ENCODE measurements around the gene ANKS1A. TPM values are rescaled to one million over a fixed set of nuclear protein-coding genes. Genes with fewer than 3 reads are reported as not detected.

ANKS1A gene
- total RNA-seq, 1 donor: 7.2 TPM

DNA sequence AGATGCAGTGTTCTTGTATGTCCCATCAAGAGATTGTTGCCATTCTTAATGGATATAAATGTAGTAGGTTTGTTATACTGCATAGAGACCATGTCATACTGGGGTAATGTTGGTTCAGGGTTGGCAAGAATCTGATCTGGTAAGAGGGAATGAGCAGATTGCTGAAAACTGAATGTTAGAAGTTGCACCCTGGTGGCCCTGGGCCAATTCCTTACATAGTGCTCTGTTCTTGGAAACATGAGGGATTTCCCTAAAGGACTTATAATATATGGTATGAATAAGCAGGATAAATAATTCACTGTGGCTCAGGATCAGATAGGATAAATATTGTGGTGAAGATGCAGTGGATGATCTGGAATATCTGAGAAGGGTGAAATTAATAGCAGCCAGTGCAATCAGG lies 70.2 kb downstream of the ANKS1A start:
- no peak overlapping the region for H3K27ac ChIP-seq (ENCODE audit: low read depth, low read length)
- no peak for DNase-seq (ENCODE audit: insufficient read length, low spot score, missing footprints)
- H3K4me1 ChIP-seq (ENCODE audit: insufficient read depth, low read length): peaks cover 1% of the 10 kb centered on the region
- TF ChIP-seq, protein P1, sequence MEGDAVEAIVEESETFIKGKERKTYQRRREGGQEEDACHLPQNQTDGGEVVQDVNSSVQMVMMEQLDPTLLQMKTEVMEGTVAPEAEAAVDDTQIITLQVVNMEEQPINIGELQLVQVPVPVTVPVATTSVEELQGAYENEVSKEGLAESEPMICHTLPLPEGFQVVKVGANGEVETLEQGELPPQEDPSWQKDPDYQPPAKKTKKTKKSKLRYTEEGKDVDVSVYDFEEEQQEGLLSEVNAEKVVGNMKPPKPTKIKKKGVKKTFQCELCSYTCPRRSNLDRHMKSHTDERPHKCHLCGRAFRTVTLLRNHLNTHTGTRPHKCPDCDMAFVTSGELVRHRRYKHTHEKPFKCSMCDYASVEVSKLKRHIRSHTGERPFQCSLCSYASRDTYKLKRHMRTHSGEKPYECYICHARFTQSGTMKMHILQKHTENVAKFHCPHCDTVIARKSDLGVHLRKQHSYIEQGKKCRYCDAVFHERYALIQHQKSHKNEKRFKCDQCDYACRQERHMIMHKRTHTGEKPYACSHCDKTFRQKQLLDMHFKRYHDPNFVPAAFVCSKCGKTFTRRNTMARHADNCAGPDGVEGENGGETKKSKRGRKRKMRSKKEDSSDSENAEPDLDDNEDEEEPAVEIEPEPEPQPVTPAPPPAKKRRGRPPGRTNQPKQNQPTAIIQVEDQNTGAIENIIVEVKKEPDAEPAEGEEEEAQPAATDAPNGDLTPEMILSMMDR (IDR thresholded peaks at IDR 0.05; ENCODE audit: extremely low read depth, low read depth, low read length): no peak
- H3K79me2 ChIP-seq (ENCODE audit: insufficient read depth, low read length): peaks cover 3% of the 10 kb centered on the region
- H3K4me2 ChIP-seq (ENCODE audit: insufficient read depth, low read length): no peak overlapping the region
- H3K4me3 ChIP-seq (ENCODE audit: insufficient read depth, low read length): no peak overlapping the region
- H3K36me3 ChIP-seq (ENCODE audit: insufficient read depth, low read length): no peaks in the 10 kb centered on the region
- H2AFZ ChIP-seq (ENCODE audit: low read length): no peak overlapping the region
- peaks cover 4% of the 10 kb centered on the region for H4K20me1 ChIP-seq (ENCODE audit: insufficient read depth, low read length)
- no peaks in the 10 kb centered on the region for H3K27me3 ChIP-seq (ENCODE audit: insufficient read depth, low read length)
- H3K9me3 ChIP-seq (ENCODE audit: low read depth, low read length): no peaks in the 10 kb centered on the region

DNA sequence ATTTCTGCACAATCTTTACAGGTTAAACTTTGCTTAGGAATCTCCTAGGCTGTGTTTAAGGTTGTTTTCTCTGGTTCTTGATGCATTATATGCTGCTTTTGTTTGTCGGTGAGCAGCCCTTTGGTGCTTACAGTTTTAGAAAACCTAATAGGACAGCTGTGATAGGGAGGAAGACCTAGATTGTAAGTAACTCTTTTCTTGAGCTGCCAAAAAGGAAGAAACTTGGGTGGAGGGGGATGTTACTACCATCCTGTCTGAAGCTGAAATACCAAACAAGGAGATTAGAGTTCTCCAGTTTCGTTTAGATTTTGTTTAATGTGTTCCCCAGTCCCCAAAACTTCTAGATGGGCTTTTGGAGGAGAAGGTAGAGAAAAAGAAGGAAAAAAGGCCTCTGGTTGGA lies 72.0 kb downstream of the ANKS1A start:
- Histone ChIP-seq H2AFZ (ENCODE audit: low read length) (no peak overlapping the region), H3K79me2 (ENCODE audit: insufficient read depth, low read length) (peaks cover 3% of the 10 kb centered on the region), H3K36me3 (ENCODE audit: insufficient read depth, low read length) (no peaks in the 10 kb centered on the region), H3K4me3 (ENCODE audit: insufficient read depth, low read length) (no peak overlapping the region), H3K27me3 (ENCODE audit: insufficient read depth, low read length) (no peaks in the 10 kb centered on the region), H4K20me1 (ENCODE audit: insufficient read depth, low read length) (peaks cover 4% of the 10 kb centered on the region), H3K4me1 (ENCODE audit: insufficient read depth, low read length) (peaks cover 8% of the 10 kb centered on the region), H3K4me2 (ENCODE audit: insufficient read depth, low read length) (no peak overlapping the region), H3K9me3 (ENCODE audit: low read depth, low read length) (no peaks in the 10 kb centered on the region), H3K27ac (ENCODE audit: low read depth, low read length) (no peak overlapping the region)
- no peak for DNase-seq (ENCODE audit: insufficient read length, low spot score, missing footprints)
- TF ChIP-seq, protein P1 (IDR thresholded peaks at IDR 0.05; ENCODE audit: extremely low read depth, low read depth, low read length): no peak

DNA sequence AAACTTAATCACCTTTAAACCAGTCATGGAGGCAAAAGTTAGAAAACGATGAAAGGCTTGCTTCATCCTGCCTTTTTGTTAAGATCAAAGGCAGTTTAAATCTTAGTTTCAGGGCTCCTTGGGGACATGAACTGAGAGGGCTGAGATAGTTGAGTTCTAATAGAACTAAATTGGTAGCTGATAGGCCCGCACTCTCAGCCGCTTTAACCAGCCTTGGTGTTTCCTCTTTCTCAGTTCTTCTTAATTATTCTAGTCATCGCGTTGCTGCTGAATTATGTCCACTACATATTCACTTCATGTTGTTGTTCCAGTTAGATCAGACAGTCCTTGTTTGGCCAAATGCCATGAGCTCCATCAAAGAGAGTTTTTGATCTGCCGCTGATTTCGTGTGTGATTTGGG lies 72.5 kb downstream of the ANKS1A start:
- Histone ChIP-seq H3K36me3 (ENCODE audit: insufficient read depth, low read length) (no peaks in the 10 kb centered on the region), H3K4me1 (ENCODE audit: insufficient read depth, low read length) (peaks cover 8% of the 10 kb centered on the region), H3K4me3 (ENCODE audit: insufficient read depth, low read length) (no peak overlapping the region), H4K20me1 (ENCODE audit: insufficient read depth, low read length) (peaks cover 4% of the 10 kb centered on the region), H3K79me2 (ENCODE audit: insufficient read depth, low read length) (peaks cover 3% of the 10 kb centered on the region), H2AFZ (ENCODE audit: low read length) (no peak overlapping the region), H3K27me3 (ENCODE audit: insufficient read depth, low read length) (no peaks in the 10 kb centered on the region), H3K9me3 (ENCODE audit: low read depth, low read length) (no peaks in the 10 kb centered on the region), H3K27ac (ENCODE audit: low read depth, low read length) (no peak overlapping the region), H3K4me2 (ENCODE audit: insufficient read depth, low read length) (no peak overlapping the region)
- TF ChIP-seq, protein P1 (IDR thresholded peaks at IDR 0.05; ENCODE audit: extremely low read depth, low read depth, low read length): no peak
- DNase-seq (ENCODE audit: insufficient read length, low spot score, missing footprints): no peak

DNA sequence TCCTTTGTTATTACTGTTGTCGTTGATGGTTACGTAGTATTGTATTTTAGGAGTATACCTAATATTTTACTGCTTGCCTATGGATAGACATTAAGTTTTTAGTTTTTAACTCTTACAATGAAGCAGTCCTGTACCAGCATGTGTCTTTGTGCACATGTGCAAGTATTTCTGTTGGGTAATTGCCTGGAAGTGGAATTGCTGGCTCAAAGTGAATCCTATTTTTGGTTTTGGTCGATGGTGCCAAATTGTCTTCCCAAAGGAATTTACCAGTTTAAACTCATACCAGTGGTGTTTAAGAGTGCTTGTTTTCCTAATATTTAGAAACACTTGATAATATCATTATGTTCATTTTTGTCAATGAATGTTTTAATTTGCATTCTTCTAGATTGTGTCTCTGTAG lies 75.5 kb downstream of the ANKS1A start:
- Histone ChIP-seq H3K27me3 (ENCODE audit: insufficient read depth, low read length) (no peaks in the 10 kb centered on the region), H3K27ac (ENCODE audit: low read depth, low read length) (no peak overlapping the region), H3K36me3 (ENCODE audit: insufficient read depth, low read length) (no peaks in the 10 kb centered on the region), H3K9me3 (ENCODE audit: low read depth, low read length) (no peaks in the 10 kb centered on the region), H2AFZ (ENCODE audit: low read length) (no peak overlapping the region), H4K20me1 (ENCODE audit: insufficient read depth, low read length) (no peaks in the 10 kb centered on the region), H3K79me2 (ENCODE audit: insufficient read depth, low read length) (peaks cover 3% of the 10 kb centered on the region), H3K4me3 (ENCODE audit: insufficient read depth, low read length) (no peak overlapping the region), H3K4me1 (ENCODE audit: insufficient read depth, low read length) (peaks cover 8% of the 10 kb centered on the region), H3K4me2 (ENCODE audit: insufficient read depth, low read length) (no peak overlapping the region)
- no peak for DNase-seq (ENCODE audit: insufficient read length, low spot score, missing footprints)
- TF ChIP-seq, protein P1 (IDR thresholded peaks at IDR 0.05; ENCODE audit: extremely low read depth, low read depth, low read length): no peak

Data from osteoblast (primary cell).